WTC11 (cell line): ENCODE data around the gene BIVM. TPM values are rescaled to one million over a fixed set of nuclear protein-coding genes. Genes with fewer than 3 reads are reported as not detected.

Source experiments
- ATAC-seq: fragments of 200-7000 bp; cut with Tn5 transposase; 2 replicates; pipeline ENCODE4 v1.10.0; 2021; ENCODE audit warnings: mild to moderate bottlenecking, moderate library complexity
- CTCF ChIA-PET: fragments of 300-600 bp; sonication (Branson Sonifier 250); formaldehyde crosslinking; loops from one replicate; lab custom pipeline; 2021; ENCODE audit warnings: antibody characterized with exemption; lab: Charles Lee
- POLR2A ChIA-PET: fragments of 350-600 bp; sonication (Branson Sonifier 250); formaldehyde crosslinking; loops from one replicate; lab custom pipeline; 2021; ENCODE audit warnings: antibody characterized with exemption; lab: Charles Lee
- DNase-seq: peaks from one replicate; pipeline ENCODE4 v3.0.0; 2021; ENCODE audit warnings: low spot score
- H3K27ac Mint-ChIP-seq: 2 replicates; pipeline ENCODE4 v1.8.0; 2021; ENCODE audit warnings: mixed read lengths
- H3K27me3 Mint-ChIP-seq: 2 replicates; pipeline ENCODE4 v1.8.0; 2021; ENCODE audit warnings: low read depth, mild to moderate bottlenecking, moderate library complexity, mixed read lengths
- H3K36me3 Mint-ChIP-seq: 2 replicates; pipeline ENCODE4 v1.8.0; 2021; ENCODE audit warnings: mixed read lengths
- H3K4me1 Mint-ChIP-seq: 2 replicates; pipeline ENCODE4 v1.8.0; 2022; ENCODE audit warnings: mixed read lengths
- H3K4me3 Mint-ChIP-seq: 2 replicates; pipeline ENCODE4 v1.8.0; 2021; ENCODE audit warnings: mild to moderate bottlenecking, moderate library complexity, mixed read lengths
- H3K9me3 Mint-ChIP-seq: 2 replicates; pipeline ENCODE4 v1.8.0; 2021; ENCODE audit warnings: mixed read lengths
- E2F1 ChIP-seq: sonication (generic); formaldehyde crosslinking; IDR thresholded peaks from 2 replicates; pipeline ENCODE4 v1.8.0; 2022; ENCODE audit warnings: mild to moderate bottlenecking, missing genetic modification reagents
- E2F5 ChIP-seq: sonication (generic); formaldehyde crosslinking; IDR thresholded peaks from 2 replicates; pipeline ENCODE4 v1.8.1; 2022; ENCODE audit warnings: mild to moderate bottlenecking, moderate library complexity, missing genetic modification reagents
- ETV6 ChIP-seq: sonication (generic); formaldehyde crosslinking; IDR thresholded peaks from 2 replicates; pipeline ENCODE4 v1.8.1; 2022; ENCODE audit warnings: mild to moderate bottlenecking, missing genetic modification reagents
- JAZF1 ChIP-seq: fragments of 250-450 bp; sonication (Bioruptor Pico); IDR thresholded peaks from 2 replicates; pipeline ENCODE4 v1.9.0; 2021; ENCODE audit warnings: moderate library complexity, mild to moderate bottlenecking, inconsistent platforms
- MAX ChIP-seq: sonication (generic); formaldehyde crosslinking; IDR thresholded peaks from 2 replicates; pipeline ENCODE4 v1.8.0; 2022; ENCODE audit warnings: mild to moderate bottlenecking, missing genetic modification reagents
- RORB ChIP-seq: fragments of 250-450 bp; sonication (Bioruptor Pico); IDR thresholded peaks from 2 replicates; pipeline ENCODE4 v1.9.0; 2021; ENCODE audit warnings: mild to moderate bottlenecking
- SMAD4 ChIP-seq: sonication (generic); formaldehyde crosslinking; IDR thresholded peaks from 2 replicates; pipeline ENCODE4 v1.8.0; 2022; ENCODE audit warnings: mild to moderate bottlenecking, missing genetic modification reagents
- USF2 ChIP-seq: sonication (generic); formaldehyde crosslinking; IDR thresholded peaks from 2 replicates; pipeline ENCODE4 v1.8.1; 2023; ENCODE audit warnings: mild to moderate bottlenecking, missing genetic modification reagents, moderate library complexity
- ZNF232 ChIP-seq: sonication (generic); formaldehyde crosslinking; IDR thresholded peaks from 2 replicates; pipeline ENCODE4 v1.8.0; 2022; ENCODE audit warnings: mild to moderate bottlenecking, missing genetic modification reagents
- ZNF317 ChIP-seq: sonication (generic); formaldehyde crosslinking; IDR thresholded peaks from 2 replicates; pipeline ENCODE4 v1.8.1; 2023; ENCODE audit warnings: low read depth, mild to moderate bottlenecking, moderate library complexity, missing genetic modification reagents, borderline replicate concordance
- ZNF423 ChIP-seq: fragments of 250-450 bp; sonication (Bioruptor Pico); IDR thresholded peaks from 2 replicates; pipeline ENCODE4 v2.1.2; 2022; ENCODE audit warnings: mild to moderate bottlenecking, moderate library complexity
- ZNF425 ChIP-seq: fragments of 250-450 bp; sonication (Bioruptor Pico); conservative IDR thresholded peaks from 2 replicates; pipeline ENCODE4 v1.9.0; 2021; ENCODE audit warnings: mild to moderate bottlenecking
- total RNA-seq: library from RNA; stranded (reverse); gene quantifications from 3 replicates; pipeline ENCODE4 v1.2.3, GENCODE V29; 2021
- TF ChIP-seq, protein P1 (sequence below): sonication (generic); formaldehyde crosslinking; conservative IDR thresholded peaks from 2 replicates; pipeline ENCODE4 v1.8.1; 2023; ENCODE audit warnings: mild to moderate bottlenecking, low read depth, missing genetic modification reagents, moderate library complexity
- TF ChIP-seq, protein P2 (sequence below): sonication (generic); formaldehyde crosslinking; conservative IDR thresholded peaks from 2 replicates; pipeline ENCODE4 v1.8.1; 2022; ENCODE audit warnings: mild to moderate bottlenecking, missing genetic modification reagents
- TF ChIP-seq, protein P3 (sequence below): fragments of 250-450 bp; sonication (Bioruptor Pico); IDR thresholded peaks from 2 replicates; pipeline ENCODE4 v2.1.2; 2022; ENCODE audit warnings: mild to moderate bottlenecking, moderate library complexity
- TF ChIP-seq, protein P4 (sequence below): fragments of 250-450 bp; sonication (Bioruptor Pico); IDR thresholded peaks from 2 replicates; pipeline ENCODE4 v1.8.0; 2021; ENCODE audit warnings: mild to moderate bottlenecking
- TF ChIP-seq, protein P5 (sequence below): fragments of 250-450 bp; sonication (Bioruptor Pico); IDR thresholded peaks from 2 replicates; pipeline ENCODE4 v1.9.0; 2021; ENCODE audit warnings: mild to moderate bottlenecking, borderline replicate concordance

Gene BIVM
- total RNA-seq, 1 experiment from 2014 or later, result 10.2 TPM

DNA sequence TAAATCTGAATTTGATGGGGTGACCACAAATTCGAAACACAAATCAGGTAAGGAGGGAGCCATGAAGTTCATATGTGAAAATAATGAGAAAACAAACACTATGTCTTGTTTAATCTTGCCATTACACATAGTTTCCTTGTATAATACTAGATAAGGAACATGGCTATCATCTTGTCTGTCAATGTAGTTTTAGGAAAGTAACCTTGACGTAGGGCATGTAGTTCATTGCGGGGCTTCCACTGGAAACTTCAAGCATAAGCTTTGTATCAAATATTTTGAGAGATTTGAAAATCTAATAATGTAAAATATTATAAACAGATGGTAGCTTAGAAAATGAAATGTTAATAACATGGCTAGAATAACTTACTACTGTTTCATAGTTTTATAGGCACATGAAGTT, 8.8 kb downstream of the BIVM start (continued):
- TF ChIP-seq, protein P1, sequence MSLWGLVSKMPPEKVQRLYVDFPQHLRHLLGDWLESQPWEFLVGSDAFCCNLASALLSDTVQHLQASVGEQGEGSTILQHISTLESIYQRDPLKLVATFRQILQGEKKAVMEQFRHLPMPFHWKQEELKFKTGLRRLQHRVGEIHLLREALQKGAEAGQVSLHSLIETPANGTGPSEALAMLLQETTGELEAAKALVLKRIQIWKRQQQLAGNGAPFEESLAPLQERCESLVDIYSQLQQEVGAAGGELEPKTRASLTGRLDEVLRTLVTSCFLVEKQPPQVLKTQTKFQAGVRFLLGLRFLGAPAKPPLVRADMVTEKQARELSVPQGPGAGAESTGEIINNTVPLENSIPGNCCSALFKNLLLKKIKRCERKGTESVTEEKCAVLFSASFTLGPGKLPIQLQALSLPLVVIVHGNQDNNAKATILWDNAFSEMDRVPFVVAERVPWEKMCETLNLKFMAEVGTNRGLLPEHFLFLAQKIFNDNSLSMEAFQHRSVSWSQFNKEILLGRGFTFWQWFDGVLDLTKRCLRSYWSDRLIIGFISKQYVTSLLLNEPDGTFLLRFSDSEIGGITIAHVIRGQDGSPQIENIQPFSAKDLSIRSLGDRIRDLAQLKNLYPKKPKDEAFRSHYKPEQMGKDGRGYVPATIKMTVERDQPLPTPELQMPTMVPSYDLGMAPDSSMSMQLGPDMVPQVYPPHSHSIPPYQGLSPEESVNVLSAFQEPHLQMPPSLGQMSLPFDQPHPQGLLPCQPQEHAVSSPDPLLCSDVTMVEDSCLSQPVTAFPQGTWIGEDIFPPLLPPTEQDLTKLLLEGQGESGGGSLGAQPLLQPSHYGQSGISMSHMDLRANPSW (CRISPR knock-in tag), result no peak
- TF ChIP-seq ZNF232 (CRISPR knock-in tag) (no peak), ZNF317 (no peak)
- TF ChIP-seq, protein P2, sequence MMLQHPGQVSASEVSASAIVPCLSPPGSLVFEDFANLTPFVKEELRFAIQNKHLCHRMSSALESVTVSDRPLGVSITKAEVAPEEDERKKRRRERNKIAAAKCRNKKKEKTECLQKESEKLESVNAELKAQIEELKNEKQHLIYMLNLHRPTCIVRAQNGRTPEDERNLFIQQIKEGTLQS (CRISPR knock-in tag), result no peak
- TF ChIP-seq, protein P3, sequence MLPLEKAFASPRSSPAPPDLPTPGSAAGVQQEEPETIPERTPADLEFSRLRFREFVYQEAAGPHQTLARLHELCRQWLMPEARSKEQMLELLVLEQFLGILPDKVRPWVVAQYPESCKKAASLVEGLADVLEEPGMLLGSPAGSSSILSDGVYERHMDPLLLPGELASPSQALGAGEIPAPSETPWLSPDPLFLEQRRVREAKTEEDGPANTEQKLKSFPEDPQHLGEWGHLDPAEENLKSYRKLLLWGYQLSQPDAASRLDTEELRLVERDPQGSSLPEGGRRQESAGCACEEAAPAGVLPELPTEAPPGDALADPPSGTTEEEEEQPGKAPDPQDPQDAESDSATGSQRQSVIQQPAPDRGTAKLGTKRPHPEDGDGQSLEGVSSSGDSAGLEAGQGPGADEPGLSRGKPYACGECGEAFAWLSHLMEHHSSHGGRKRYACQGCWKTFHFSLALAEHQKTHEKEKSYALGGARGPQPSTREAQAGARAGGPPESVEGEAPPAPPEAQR, result no peak

GRCh38 chr13:102812611-102813287, 13.8 kb downstream of the BIVM start:
- peaks cover 13% of the 10 kb centered on the region for H3K9me3 Mint-ChIP-seq
- H3K27ac Mint-ChIP-seq, result no peak overlapping the region
- no peaks in the 10 kb centered on the region for H3K27me3 Mint-ChIP-seq
- H3K4me1 Mint-ChIP-seq, result peaks cover 3% of the 10 kb centered on the region; the same call in 1 of the 2 replicates
- H3K4me3 Mint-ChIP-seq, result no peak overlapping the region
- ATAC-seq (peak; percentile 78), DNase-seq (no peak)
- ChIA-PET POLR2A (no interaction called here), CTCF (no interaction called here)
- H3K36me3 Mint-ChIP-seq, result peaks cover 15% of the 10 kb centered on the region
- TF ChIP-seq RORB (CRISPR knock-in tag) (no peak), JAZF1 (CRISPR knock-in tag) (no peak), USF2 (no peak), SMAD4 (CRISPR knock-in tag) (no peak), ZNF423 (no peak), MAX (CRISPR knock-in tag) (no peak), ZNF425 (CRISPR knock-in tag) (no peak), E2F5 (no peak), E2F1 (CRISPR knock-in tag) (no peak), ETV6 (CRISPR knock-in tag) (no peak)
- TF ChIP-seq, protein P3, result no peak
- TF ChIP-seq, protein P4, sequence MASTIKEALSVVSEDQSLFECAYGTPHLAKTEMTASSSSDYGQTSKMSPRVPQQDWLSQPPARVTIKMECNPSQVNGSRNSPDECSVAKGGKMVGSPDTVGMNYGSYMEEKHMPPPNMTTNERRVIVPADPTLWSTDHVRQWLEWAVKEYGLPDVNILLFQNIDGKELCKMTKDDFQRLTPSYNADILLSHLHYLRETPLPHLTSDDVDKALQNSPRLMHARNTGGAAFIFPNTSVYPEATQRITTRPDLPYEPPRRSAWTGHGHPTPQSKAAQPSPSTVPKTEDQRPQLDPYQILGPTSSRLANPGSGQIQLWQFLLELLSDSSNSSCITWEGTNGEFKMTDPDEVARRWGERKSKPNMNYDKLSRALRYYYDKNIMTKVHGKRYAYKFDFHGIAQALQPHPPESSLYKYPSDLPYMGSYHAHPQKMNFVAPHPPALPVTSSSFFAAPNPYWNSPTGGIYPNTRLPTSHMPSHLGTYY, result no peak
- TF ChIP-seq, protein P5, sequence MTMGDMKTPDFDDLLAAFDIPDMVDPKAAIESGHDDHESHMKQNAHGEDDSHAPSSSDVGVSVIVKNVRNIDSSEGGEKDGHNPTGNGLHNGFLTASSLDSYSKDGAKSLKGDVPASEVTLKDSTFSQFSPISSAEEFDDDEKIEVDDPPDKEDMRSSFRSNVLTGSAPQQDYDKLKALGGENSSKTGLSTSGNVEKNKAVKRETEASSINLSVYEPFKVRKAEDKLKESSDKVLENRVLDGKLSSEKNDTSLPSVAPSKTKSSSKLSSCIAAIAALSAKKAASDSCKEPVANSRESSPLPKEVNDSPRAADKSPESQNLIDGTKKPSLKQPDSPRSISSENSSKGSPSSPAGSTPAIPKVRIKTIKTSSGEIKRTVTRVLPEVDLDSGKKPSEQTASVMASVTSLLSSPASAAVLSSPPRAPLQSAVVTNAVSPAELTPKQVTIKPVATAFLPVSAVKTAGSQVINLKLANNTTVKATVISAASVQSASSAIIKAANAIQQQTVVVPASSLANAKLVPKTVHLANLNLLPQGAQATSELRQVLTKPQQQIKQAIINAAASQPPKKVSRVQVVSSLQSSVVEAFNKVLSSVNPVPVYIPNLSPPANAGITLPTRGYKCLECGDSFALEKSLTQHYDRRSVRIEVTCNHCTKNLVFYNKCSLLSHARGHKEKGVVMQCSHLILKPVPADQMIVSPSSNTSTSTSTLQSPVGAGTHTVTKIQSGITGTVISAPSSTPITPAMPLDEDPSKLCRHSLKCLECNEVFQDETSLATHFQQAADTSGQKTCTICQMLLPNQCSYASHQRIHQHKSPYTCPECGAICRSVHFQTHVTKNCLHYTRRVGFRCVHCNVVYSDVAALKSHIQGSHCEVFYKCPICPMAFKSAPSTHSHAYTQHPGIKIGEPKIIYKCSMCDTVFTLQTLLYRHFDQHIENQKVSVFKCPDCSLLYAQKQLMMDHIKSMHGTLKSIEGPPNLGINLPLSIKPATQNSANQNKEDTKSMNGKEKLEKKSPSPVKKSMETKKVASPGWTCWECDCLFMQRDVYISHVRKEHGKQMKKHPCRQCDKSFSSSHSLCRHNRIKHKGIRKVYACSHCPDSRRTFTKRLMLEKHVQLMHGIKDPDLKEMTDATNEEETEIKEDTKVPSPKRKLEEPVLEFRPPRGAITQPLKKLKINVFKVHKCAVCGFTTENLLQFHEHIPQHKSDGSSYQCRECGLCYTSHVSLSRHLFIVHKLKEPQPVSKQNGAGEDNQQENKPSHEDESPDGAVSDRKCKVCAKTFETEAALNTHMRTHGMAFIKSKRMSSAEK (CRISPR knock-in tag), result no peak
